HG02623 (cell line): Measurements from ENCODE around the gene CDC40.
"Not testable (repeated sequence)": the region's sequence is repeated elsewhere in the genome, so short reads cannot be mapped to it uniquely, and the experiment has no call there.

Source experiments
- ATAC-seq: cut with Tn5 transposase; IDR thresholded peaks from one replicate; pipeline ENCODE4 v1.9.1; 2021; ENCODE audit warnings: moderate library complexity; ENCODE audit not compliant: unreplicated experiment

The CDC40 gene

GRCh38 chr6:110269623-110270022 is 89.4 kb downstream of the CDC40 start:
- ATAC-seq: no peak

DNA sequence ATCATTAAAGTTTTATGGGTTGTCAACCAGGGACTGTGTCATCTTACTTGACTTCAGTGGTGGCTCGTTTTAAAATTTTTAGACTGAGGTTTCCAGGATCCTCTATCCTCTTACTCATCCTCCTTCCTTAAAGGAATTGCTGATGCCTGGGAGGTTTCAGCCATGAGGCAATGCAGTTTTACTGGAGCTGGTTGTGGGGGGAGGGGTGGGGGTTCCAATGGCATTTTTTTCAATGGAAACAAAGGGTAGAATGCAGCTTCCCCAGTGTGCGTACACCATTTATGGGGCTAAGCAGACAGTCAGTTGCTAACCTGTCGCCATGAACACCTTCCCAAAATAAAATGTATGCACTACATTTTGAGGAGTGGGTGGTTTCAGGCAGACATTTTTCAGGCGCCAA is 89.9 kb downstream of the CDC40 start:
- no peak for ATAC-seq

GRCh38 chr6:110271732-110272022 is 91.5 kb downstream of the CDC40 start:
- ATAC-seq: no peak

DNA sequence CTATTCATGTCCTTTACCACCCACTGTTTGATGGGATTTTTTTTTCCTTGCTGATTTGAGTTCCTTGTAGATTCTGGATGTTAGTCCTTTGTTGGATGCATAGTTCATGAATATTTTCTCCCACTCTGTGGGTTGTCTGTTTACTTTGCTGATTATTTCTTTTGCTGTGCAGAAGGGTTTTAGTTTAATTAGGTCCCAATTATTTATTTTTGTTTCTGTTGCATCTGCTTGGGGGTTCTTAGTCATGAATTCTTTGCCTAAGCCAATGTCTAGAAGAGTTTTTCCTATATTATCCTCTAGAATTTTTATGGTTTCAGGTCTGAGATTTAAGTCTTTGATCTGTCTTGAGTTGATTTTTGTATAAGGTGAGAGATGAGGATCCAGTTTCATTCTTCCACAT is 92.6 kb downstream of the CDC40 start:
- ATAC-seq: not testable (repeated sequence)

DNA sequence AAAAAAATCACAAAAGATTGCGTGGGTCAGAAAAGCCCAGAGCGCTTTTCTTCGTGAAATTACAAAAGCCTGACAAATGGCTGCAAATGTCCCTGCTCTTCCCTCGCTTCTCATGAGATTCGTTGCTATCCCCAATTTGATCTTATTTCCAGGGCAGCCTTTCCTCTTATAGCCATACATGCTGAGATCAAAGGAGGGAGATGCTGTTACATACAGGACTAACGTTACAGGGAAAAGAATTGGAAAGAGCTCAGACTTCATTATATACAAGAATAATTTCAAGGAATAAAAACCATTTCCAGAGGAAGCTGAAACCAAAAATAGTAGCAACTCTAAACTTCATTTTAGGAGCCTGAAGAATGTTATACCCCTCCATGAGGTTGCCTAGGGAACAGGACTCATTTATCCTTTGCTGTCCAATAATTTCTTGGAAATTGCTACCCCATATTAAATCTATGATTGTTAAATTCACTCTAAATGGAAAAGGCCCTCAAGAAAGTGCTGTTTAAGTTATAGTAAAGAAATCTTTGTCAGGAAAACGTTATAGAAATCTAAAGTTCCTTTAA is 97.0 kb downstream of the CDC40 start:
- no peak for ATAC-seq
